Neural cell (in vitro differentiated cells): ENCODE measurements around the gene FCGBP. TPM values are rescaled to one million over a fixed set of nuclear protein-coding genes. Genes with fewer than 3 reads are reported as not detected.

Experiments
- H2AFZ ChIP-seq: fragments of 200-600, 300-800 bp; sonication (generic), shearing (Covaris generic); 2 replicates; pipeline ENCODE4 v1.6.0; 2014; ENCODE audit warnings: low read depth, mild to moderate bottlenecking, antibody characterized with exemption, low read length, moderate library complexity
- H3F3A ChIP-seq: fragments of 200-600 bp; shearing (Covaris generic); 2 replicates; pipeline ENCODE4 v1.6.1; 2016; ENCODE audit warnings: mild to moderate bottlenecking, moderate library complexity, mixed read lengths, antibody characterized with exemption, low read length; ENCODE audit not compliant: insufficient read depth, poor library complexity, severe bottlenecking
- H3K27ac ChIP-seq: fragments of 200-600, 300-800 bp; sonication (generic), shearing (Covaris generic); 2 replicates; pipeline ENCODE4 v1.5.1; 2014; ENCODE audit warnings: mild to moderate bottlenecking, low read length, moderate library complexity
- H3K27me3 ChIP-seq: fragments of 300-800, 200-600 bp; sonication (generic), shearing (Covaris generic); 2 replicates; pipeline ENCODE4 v1.6.0; 2014; ENCODE audit warnings: mild to moderate bottlenecking, low read depth, low read length, moderate library complexity; ENCODE audit not compliant: insufficient read depth
- H3K36me3 ChIP-seq: fragments of 300-800, 200-600 bp; sonication (generic), shearing (Covaris generic); 2 replicates; pipeline ENCODE4 v1.5.1; 2014; ENCODE audit warnings: mild to moderate bottlenecking, antibody characterized with exemption, low read length, moderate library complexity; ENCODE audit not compliant: insufficient read depth
- H3K4me2 ChIP-seq: fragments of 300-800, 200-600 bp; sonication (generic), shearing (Covaris generic); 2 replicates; pipeline ENCODE4 v1.6.0; 2014; ENCODE audit warnings: mild to moderate bottlenecking, low read length
- H3K4me3 ChIP-seq: fragments of 300-800, 200-600 bp; sonication (generic), shearing (Covaris generic); 2 replicates; pipeline ENCODE4 v1.5.1; 2014; ENCODE audit warnings: mild to moderate bottlenecking, low read length, moderate library complexity
- H3K79me2 ChIP-seq: fragments of 200-600 bp; shearing (Covaris generic); replicated peaks from 2 replicates; pipeline ENCODE4 v1.6.0; 2014; ENCODE audit warnings: mild to moderate bottlenecking, low read length, moderate library complexity; ENCODE audit not compliant: insufficient read depth
- H3K9ac ChIP-seq: fragments of 300-800, 200-600 bp; sonication (generic), shearing (Covaris generic); 2 replicates; pipeline ENCODE4 v1.6.1; 2016; ENCODE audit warnings: mild to moderate bottlenecking, low read length, mixed read lengths
- H3K9me2 ChIP-seq: fragments of 200-600 bp; shearing (Covaris generic); 2 replicates; pipeline ENCODE4 v1.6.1; 2016; ENCODE audit warnings: mild to moderate bottlenecking, low read length, mixed read lengths; ENCODE audit not compliant: insufficient read depth
- H3K9me3 ChIP-seq: fragments of 200-600, 300-800 bp; sonication (generic), shearing (Covaris generic); 2 replicates; pipeline ENCODE4 v1.6.1; 2016; ENCODE audit warnings: mild to moderate bottlenecking, mixed run types, low read length, moderate library complexity, mixed read lengths
- H4K20me1 ChIP-seq: fragments of 200-600 bp; shearing (Covaris generic); 2 replicates; pipeline ENCODE4 v1.6.1; 2016; ENCODE audit warnings: mild to moderate bottlenecking, mixed run types; ENCODE audit not compliant: insufficient read depth
- EP300 ChIP-seq: fragments of 450-650 bp; conservative IDR thresholded peaks from 2 replicates; pipeline ENCODE4 v1.6.1; 2014; ENCODE audit warnings: antibody characterized with exemption, mild to moderate bottlenecking, moderate library complexity; ENCODE audit not compliant: poor library complexity, severe bottlenecking
- EZH2 ChIP-seq: fragments of 200-600, 300-800 bp; shearing (Covaris generic), sonication (generic); IDR thresholded peaks from 2 replicates; pipeline ENCODE4 v1.6.1; 2014; ENCODE audit warnings: antibody characterized with exemption, low read length, borderline replicate concordance, mild to moderate bottlenecking; ENCODE audit not compliant: insufficient read depth, poor library complexity, severe bottlenecking
- MXI1 ChIP-seq: fragments of 450-650 bp; conservative IDR thresholded peaks from 2 replicates; pipeline ENCODE4 v1.6.1; 2014; ENCODE audit warnings: antibody characterized with exemption, mild to moderate bottlenecking; ENCODE audit not compliant: poor library complexity, severe bottlenecking
- POLR2AphosphoS5 ChIP-seq: IDR thresholded peaks from 2 replicates; pipeline ENCODE4 v1.6.1; 2012
- RAD21 ChIP-seq: fragments of 450-650 bp; conservative IDR thresholded peaks from 2 replicates; pipeline ENCODE4 v1.6.1; 2014; ENCODE audit warnings: antibody characterized with exemption, mild to moderate bottlenecking, moderate library complexity
- SMC3 ChIP-seq: fragments of 450-650 bp; conservative IDR thresholded peaks from 2 replicates; pipeline ENCODE4 v1.6.1; 2014; ENCODE audit warnings: antibody characterized with exemption, mild to moderate bottlenecking, moderate library complexity; ENCODE audit not compliant: poor library complexity
- TAF1 ChIP-seq: IDR thresholded peaks from 2 replicates; pipeline ENCODE4 v1.6.1; 2012; ENCODE audit warnings: low read depth
- polyA plus RNA-seq: library from polyadenylated mRNA; depleted of rRNA; stranded (reverse); fragments of >200 nt; gene quantifications from 2 replicates; pipeline ENCODE4 v1.2.3, GENCODE V29; 2014
- TF ChIP-seq, protein P1 (sequence below): IDR thresholded peaks from 2 replicates; pipeline ENCODE4 v1.6.1; 2012; ENCODE audit warnings: borderline replicate concordance
- TF ChIP-seq, protein P2 (sequence below): fragments of 450-650 bp; IDR thresholded peaks from 2 replicates; pipeline ENCODE4 v1.5.1; 2014; ENCODE audit warnings: antibody characterized with exemption, mild to moderate bottlenecking, moderate library complexity; ENCODE audit not compliant: poor library complexity, severe bottlenecking

The FCGBP gene
- polyA plus RNA-seq, 1 donor from 2014 or later, result 0.26 TPM

DNA sequence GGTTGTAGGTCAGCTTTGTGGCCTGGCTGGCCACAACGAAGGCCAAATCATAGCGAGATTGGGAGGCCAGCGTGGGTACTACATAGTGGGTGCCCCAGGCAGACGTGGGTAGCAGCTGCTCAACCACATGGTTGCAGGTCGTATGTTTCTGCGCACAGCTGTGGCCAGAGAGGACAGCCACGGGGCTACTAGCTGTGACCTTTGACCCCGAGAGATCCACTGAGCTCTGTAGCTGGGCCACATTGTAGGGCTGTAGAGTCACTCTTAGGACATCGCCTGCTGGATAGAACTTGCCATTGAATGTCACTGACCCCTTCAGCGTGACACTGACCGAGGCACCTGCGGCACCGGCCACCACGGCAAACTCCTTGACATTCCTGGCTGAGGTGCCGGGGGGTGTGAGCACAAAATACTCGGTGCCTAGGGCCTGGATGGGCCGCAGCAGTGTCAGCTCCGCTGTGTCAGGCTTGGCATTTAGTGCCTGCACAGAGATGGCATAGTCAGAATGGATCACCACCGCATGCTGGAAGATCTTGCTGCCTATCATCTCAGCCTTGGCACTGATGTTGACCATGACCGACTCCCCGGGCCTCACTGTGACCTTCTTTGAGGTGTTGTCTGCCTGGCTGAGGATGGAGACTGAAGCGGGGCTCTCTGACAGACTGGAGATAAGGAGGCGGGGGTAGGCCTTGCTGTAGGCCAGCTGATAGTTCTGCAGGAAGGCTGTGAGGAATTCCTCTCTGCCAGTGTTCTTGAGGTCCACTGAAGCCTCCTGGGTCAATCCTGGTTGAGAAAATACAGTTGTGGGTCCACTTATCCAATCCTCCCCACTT, 6.7 kb downstream of the FCGBP start:
- Histone ChIP-seq H3K4me3 (no peak overlapping the region), H3K9ac (no peak overlapping the region), H3K9me2 (no peaks in the 10 kb centered on the region), H2AFZ (no peak overlapping the region), H3K27me3 (no peaks in the 10 kb centered on the region), H3K36me3 (no peaks in the 10 kb centered on the region), H4K20me1 (no peaks in the 10 kb centered on the region), H3K9me3 (no peaks in the 10 kb centered on the region), H3F3A (no peaks in the 10 kb centered on the region), H3K27ac (no peak overlapping the region), H3K4me2 (no peak overlapping the region), H3K79me2 (no peaks in the 10 kb centered on the region)
- no peak for TF ChIP-seq TAF1
- no peak for TF ChIP-seq RAD21
- TF ChIP-seq, protein P1, sequence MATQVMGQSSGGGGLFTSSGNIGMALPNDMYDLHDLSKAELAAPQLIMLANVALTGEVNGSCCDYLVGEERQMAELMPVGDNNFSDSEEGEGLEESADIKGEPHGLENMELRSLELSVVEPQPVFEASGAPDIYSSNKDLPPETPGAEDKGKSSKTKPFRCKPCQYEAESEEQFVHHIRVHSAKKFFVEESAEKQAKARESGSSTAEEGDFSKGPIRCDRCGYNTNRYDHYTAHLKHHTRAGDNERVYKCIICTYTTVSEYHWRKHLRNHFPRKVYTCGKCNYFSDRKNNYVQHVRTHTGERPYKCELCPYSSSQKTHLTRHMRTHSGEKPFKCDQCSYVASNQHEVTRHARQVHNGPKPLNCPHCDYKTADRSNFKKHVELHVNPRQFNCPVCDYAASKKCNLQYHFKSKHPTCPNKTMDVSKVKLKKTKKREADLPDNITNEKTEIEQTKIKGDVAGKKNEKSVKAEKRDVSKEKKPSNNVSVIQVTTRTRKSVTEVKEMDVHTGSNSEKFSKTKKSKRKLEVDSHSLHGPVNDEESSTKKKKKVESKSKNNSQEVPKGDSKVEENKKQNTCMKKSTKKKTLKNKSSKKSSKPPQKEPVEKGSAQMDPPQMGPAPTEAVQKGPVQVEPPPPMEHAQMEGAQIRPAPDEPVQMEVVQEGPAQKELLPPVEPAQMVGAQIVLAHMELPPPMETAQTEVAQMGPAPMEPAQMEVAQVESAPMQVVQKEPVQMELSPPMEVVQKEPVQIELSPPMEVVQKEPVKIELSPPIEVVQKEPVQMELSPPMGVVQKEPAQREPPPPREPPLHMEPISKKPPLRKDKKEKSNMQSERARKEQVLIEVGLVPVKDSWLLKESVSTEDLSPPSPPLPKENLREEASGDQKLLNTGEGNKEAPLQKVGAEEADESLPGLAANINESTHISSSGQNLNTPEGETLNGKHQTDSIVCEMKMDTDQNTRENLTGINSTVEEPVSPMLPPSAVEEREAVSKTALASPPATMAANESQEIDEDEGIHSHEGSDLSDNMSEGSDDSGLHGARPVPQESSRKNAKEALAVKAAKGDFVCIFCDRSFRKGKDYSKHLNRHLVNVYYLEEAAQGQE, result no peak
- no peak for TF ChIP-seq EP300
- TF ChIP-seq EZH2, result no peak
- no peak for TF ChIP-seq MXI1
- TF ChIP-seq, protein P2, sequence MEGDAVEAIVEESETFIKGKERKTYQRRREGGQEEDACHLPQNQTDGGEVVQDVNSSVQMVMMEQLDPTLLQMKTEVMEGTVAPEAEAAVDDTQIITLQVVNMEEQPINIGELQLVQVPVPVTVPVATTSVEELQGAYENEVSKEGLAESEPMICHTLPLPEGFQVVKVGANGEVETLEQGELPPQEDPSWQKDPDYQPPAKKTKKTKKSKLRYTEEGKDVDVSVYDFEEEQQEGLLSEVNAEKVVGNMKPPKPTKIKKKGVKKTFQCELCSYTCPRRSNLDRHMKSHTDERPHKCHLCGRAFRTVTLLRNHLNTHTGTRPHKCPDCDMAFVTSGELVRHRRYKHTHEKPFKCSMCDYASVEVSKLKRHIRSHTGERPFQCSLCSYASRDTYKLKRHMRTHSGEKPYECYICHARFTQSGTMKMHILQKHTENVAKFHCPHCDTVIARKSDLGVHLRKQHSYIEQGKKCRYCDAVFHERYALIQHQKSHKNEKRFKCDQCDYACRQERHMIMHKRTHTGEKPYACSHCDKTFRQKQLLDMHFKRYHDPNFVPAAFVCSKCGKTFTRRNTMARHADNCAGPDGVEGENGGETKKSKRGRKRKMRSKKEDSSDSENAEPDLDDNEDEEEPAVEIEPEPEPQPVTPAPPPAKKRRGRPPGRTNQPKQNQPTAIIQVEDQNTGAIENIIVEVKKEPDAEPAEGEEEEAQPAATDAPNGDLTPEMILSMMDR, result no peak
- TF ChIP-seq POLR2AphosphoS5, result no peak
- TF ChIP-seq SMC3, result no peak

DNA sequence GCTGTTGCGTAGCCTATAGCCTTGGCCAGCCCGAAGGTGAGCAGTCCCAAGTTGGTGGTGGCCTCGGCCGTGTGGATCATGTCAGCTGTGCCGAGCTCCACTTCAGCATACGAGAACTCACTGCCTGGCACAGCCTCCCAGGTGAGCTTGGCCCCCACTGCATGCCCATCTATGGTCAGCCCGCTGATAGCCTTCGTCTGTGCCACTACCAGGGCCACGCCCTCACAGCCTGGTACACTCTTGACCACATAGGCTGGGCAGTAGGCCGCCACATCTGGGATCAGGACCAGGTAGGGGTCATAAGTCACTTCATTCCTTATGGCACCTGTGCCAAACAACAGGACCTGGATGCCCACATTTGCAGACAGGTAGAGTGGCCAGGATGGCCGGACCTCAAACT, 7.4 kb downstream of the FCGBP start:
- no peaks in the 10 kb centered on the region for H3F3A ChIP-seq
- no peak overlapping the region for H3K27ac ChIP-seq
- no peak overlapping the region for H3K4me2 ChIP-seq

More for the DNA sequence above, 7.4 kb downstream of the FCGBP start:
- H4K20me1 ChIP-seq, result no peaks in the 10 kb centered on the region
- H3K9me2 ChIP-seq, result no peaks in the 10 kb centered on the region
- no peaks in the 10 kb centered on the region for H3K27me3 ChIP-seq
- H3K36me3 ChIP-seq, result no peaks in the 10 kb centered on the region
- no peak overlapping the region for H3K9ac ChIP-seq
- H3K4me3 ChIP-seq, result no peak overlapping the region
- no peak overlapping the region for H2AFZ ChIP-seq
- no peaks in the 10 kb centered on the region for H3K9me3 ChIP-seq
- TF ChIP-seq TAF1, result no peak
- no peaks in the 10 kb centered on the region for H3K79me2 ChIP-seq
